Suppressor macrophage (primary cell): Measurements from ENCODE around the gene MTUS2.
"Not testable (repeated sequence)": the region's sequence is repeated elsewhere in the genome, so short reads cannot be mapped to it uniquely, and the experiment has no call there.

ENCODE experiments used
- DNase-seq, 4 experiments: peaks; one replicate each; pipeline ENCODE4 v3.0.0-alpha.2; 2020 to 2022

The MTUS2 gene

DNA sequence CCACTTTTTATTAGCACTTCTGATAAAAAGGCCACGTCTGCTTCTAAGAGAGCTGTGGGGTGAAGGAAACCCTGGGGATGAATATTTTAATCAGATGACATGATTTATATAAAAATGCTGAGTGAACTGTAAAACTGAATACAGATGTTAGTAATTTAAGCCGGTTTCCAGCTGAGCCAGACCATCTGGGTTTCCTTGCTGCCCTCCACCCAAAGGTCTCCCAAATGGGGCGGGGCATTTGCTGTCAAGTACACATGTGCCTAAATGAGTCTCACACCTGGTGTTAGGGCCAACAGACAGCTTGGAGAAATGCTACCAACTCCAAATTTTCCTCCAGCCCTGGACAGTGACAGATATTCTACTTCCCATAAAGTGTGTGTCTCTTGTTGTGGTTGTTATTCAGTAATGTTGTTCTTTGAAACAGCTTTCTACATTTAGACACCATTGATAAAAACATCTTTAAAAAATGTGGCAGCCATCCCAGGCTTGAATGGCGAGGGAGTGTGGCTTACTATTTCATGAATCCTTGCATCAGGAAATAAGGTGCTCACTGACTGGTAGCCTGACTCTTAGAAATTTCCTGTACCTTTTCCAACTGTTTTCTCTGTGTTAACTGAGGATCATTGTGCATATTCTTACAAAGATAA lies 350.4 kb downstream of the MTUS2 start:
- DNase-seq = no peak

DNA sequence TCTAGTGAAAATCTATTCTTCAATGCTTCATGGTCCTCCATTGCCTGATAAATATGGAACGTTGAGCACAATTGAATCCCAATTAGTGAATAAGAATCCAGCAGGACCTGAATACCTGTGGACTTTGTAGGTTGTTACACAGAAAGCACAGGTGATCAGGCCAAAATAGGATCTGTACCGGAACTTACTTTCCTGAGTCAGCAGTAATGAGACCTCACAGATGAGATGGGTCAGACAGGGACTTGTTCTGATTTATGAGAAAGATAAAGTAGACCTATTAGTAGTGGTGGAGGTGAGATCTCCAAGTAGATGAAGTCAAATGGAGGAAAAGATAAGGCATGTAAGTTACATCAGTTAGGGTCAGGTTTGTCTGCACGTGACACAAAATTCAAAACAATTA lies 351.1 kb downstream of the MTUS2 start:
- DNase-seq = no peak

DNA sequence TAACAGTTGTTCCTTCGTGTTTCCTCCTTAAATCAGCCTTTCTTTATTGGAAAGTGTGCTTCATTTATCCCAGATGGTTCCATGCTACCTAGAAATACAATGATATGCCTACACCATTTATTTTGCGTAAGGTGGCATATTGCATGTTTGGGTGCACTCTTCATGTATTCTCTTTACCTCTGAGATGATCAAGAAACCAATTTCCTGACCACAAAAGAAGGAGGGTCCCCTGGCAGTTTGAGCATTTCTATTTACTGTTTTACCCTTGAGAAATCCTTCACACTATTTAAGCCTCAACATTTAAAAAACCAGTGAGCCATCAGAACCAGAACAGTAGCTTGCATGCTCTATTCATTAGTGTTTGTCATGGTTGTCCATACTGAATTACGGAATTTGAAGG lies 354.0 kb downstream of the MTUS2 start:
- no peak for DNase-seq

DNA sequence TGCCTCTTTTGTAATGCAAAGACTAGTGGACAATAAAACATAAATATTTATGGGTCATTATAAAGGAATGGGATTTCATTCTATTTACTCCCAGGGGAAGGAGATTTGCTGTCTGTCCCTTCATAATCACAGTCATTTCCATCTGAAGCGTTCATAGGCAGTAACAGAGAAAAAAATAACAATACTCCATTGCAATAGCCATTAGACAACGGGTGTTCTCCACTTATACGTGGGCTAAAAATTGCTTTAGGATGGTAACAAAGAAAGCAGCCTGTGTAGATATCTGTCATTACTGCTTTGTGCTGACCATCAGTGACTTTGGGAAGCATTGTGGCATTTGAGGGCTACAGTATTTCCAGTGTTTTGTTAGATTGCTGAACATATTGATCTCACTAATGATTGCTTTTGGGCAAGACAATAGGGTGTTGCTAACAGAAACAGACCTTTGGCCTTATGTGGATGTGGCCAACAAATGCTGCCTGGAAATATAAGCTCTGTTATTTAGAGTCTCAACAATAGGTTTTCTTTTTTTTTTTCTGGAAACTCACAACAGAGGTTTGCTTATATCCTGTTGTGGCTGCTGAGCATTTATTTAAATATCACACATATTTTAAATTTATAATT lies 355.2 kb downstream of the MTUS2 start:
- DNase-seq = no peak

- no peak for DNase-seq
Observed at GRCh38 chr13:29180055-29180454, 359.9 kb downstream of the MTUS2 start.

DNA sequence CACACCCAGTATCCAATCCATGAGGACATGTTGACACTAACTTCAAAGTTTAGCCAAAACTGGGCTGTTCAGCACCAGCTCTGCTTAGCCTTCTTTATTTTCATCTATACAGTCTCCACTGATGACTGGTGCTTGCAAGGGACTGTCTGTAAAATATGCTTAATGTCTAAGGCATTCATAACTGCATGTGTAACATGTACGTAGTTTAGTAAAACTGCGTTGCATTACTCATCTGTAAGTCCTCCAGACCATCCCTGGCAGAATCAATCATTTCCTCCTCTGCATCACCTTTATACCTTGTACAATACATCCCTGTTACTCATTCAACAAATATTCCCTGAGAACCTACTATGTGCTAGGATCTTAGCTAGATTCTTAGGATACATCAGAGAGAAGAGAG lies 362.1 kb downstream of the MTUS2 start:
- DNase-seq = no peak

DNA sequence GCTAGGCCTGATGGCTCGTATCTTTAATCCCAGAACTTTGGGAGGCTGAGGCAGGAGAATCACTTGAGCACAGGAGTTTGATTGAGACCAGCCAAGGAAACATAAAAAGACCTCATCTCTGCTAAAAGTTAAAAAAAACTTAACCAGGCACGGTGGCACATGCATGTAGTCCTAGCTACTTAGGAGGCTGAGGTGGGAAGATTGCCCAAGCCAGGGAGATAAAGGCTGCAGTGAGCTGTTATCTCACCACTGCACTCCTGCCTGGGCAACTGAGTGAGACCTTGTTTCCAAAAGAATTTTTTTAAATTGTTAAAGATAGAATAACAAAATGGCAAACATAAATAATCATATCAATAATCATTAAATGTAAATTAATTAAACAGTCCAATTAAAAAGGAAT lies 365.8 kb downstream of the MTUS2 start:
- no peak for DNase-seq

DNA sequence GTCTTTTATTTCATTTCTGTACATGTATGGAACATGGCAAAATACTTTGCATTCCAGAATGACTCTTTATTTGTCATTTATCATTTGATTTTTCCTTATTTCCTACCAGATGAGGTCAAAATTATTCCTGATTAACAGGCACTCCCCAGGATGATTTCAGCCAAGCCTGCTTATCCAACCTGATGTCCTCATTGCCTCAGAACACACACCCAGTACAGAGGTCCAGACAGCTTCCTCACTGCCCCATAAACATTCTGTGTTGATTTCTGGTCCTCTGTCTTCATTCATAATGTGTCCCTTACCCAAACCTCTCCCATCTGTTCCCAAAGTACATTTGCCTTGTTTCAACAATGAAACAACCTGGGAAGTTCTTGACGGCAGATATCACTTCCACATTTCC lies 367.4 kb downstream of the MTUS2 start:
- DNase-seq = no peak

DNA sequence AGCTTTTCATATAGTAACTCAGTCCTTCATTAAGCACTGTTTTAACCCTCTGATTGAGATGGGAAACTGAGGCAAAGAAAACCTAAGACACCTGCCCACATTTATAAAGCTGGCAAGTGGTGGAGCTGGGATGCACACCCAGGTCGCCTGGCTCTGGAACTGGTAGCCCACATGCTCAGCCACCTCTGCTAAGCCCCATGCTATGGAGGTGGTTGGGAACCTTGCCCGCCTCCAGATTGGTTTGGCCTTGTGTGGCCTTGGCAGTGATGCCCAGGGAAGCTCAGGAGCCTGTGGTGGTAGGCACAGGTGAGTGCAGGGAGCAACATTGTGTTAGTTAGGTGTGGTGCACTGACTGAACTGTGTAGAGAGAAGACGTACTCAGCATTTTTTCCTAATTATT lies 370.2 kb downstream of the MTUS2 start:
- no peak for DNase-seq

GRCh38 chr13:29193083-29193482 lies 372.9 kb downstream of the MTUS2 start:
- no peak for DNase-seq

DNA sequence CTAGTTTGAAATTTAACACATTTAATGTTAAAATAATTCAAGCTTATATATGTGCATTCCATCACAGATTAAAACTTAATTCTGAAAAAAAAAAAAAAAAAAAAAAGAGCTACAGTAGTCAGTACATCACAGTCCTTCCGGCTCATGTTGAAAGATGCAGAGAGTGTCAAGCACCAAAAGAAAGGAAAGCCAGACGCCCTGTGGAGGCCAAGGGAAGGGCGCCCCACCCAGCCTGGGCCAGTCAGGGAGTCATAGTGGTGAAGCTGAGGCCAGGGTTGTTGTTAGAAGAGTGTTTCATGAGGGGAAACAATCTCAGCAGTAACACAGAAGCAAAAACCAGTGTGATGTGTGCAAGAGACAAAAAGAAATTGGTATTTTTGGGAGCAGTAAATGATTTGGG lies 375.3 kb downstream of the MTUS2 start:
- no peak for DNase-seq

GRCh38 chr13:29196409-29197074 lies 376.4 kb downstream of the MTUS2 start:
- DNase-seq = no peak

- DNase-seq = not testable (repeated sequence)
Observed at GRCh38 chr13:29202753-29203152, 382.6 kb downstream of the MTUS2 start.

DNA sequence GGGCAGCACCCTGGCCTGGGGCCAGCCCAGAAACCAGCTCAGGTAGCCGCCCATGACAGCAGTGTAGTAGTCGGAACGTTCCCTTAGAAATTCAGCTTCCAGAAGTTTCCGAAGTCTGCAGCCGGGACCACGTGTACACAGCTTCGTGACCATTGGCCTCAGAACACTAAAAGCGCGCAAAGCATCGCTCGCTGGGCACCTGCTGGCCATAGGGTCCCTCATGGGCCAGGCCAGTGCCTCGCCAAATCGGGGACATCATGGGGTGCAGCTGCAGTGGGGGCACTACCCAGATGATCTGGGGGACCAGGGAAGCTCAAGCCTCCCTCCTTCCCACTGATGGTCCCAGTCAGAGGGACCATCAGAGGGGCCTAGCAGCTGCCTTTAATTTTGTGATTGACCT lies 384.5 kb downstream of the MTUS2 start:
- no peak for DNase-seq

DNA sequence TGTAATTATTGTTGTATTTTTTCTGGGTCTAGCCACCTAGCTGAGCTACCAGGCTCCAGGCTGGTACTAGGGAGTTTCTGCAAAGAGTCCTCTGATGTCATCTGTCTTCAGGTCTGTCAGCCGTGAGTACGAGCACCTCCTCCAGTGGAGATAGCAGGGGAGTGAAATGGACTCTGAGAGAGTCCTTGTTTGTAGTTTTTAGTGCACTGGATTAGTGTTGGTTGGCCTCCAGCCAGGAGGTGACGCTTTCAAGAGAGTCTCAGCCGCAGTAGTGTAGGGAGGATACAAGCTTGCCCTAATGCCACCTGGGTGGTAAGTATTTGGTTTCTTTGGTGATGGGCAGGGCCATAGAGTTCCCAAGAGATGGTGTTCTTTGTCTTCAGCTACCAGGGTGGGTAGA lies 390.5 kb downstream of the MTUS2 start:
- DNase-seq = no peak

DNA sequence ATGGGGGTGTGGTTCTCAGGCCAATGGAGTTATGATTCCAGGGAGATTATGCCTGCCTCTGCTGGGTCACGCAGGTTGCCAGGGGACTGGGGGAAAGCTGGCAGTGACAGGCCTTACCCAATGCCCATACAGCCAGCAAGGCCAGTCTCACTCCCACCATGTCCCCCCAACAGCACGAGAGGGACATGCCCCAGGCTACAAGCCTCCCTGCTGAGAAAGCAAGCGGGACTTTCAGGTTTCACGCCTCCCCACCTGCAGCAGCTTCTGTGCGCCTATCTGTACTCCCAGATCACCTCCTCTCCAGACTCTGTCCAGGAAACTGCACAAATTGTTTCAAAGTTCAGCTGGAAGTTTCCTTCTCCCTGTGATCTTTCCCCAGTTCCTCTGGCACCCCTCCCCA lies 391.0 kb downstream of the MTUS2 start:
- DNase-seq = not testable (repeated sequence)

DNA sequence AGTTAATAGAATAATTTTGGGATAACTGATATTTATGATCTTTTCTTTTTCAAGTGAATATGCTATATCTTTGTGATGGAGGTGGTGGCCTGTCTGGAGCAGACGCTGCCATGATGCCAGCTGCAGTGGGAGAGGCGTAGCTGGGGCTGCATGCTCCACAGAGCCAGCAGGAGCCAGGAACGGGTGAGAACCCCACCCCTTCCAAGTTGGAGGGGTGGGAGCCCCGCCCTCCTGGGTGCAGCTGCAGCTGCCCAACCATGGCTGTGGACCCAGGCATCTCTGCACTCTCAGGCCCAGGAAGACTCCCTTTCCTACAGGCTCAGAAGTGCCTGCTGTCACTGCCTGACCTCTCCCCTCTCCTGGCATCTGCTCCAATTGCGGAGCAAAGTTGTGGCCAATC lies 402.3 kb downstream of the MTUS2 start:
- DNase-seq = no peak

GRCh38 chr13:29224206-29224605 lies 404.1 kb downstream of the MTUS2 start:
- DNase-seq = no peak

GRCh38 chr13:29227576-29227975 lies 407.4 kb downstream of the MTUS2 start:
- DNase-seq = peak in 1 of 4 experiments; percentile 10

DNA sequence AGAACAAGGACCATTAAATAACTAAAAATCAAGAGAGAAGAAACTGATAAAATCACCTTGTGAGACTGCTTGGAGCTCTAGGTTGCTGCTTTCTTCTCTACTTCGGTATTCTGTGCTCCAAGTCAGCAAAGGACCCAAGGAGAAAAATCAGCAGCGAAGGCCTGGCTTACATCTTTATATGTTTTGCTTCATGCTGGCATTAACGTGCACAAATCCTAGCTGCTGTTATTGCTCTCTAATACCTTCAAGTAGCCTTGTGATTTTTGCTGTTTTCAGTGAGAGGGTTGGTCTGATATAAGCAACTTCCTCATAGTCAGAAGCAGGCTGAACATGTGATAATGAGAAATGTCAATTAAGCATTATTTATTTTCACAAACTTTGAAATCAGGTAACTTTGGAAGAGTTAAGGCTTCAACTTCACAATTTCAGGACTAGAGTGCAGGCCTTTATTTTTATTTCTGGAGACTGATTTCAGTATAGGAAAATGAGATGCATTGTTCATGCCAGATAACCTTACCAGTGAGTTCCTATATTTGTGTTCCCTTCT lies 410.2 kb downstream of the MTUS2 start:
- DNase-seq = no peak

DNA sequence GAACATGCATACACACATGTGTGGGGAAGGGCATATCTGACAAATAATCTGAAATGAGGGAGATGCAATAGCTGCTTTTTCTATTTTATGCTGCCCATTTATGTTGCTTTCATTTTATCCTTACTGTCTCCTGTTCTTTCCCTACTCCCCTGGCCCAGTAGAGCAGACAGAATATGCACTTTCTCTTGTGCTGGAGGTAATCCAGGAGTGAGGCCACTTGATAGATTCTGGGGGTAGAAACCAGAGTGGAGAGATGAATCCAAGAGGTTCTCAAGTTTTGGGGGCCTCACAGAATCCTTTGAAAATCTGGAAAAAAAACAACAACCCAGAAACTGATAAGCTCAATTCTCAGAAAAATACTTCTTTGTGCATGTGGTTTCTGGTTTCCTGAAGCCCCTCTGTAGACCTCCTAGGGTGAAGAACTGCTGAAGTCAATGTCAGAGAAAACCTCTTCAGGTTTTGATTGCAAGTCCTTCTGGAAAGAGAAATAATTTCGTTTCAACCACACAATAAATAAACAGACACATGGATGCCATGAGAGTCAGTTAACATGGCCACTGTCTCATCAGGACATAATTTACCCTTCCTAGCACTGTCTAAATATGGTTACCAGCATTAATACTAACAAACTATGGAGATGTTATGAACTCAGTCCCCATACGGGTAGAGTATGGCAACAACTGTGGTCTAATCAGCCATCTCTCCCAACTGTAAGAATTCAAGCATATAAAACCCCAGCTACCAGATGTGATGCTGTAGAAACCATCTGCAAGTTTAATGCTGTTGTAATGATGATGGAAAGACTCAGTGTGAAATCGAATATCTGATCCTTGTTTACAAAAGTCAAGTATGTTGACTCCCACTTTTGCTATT lies 419.8 kb downstream of the MTUS2 start:
- DNase-seq = no peak

- no peak for DNase-seq
Observed at GRCh38 chr13:29254626-29255370, 434.7 kb downstream of the MTUS2 start.
